Psoas muscle (tissue), 8 donors: ENCODE data around the gene NXT1. TPM values are rescaled to one million over a fixed set of nuclear protein-coding genes. Genes with fewer than 3 reads are reported as not detected.
"Not testable (repeated sequence)": the region's sequence is repeated elsewhere in the genome, so short reads cannot be mapped to it uniquely, and the experiment has no call there.

ENCODE experiments used
- ATAC-seq, 4 donors: fragments of 200-7000 bp; cut with Tn5 transposase; one replicate each; pipeline ENCODE4 v1.9.1; 2020; ENCODE audit warnings: moderate library complexity in 3 of 4, mild to moderate bottlenecking in 2 of 4
- DNase-seq, 2 donors: peaks; one replicate each; pipeline ENCODE4 v3.0.0-alpha.2; 2020
- H3K27ac ChIP-seq: fragments of 200-600 bp; one replicate; pipeline ENCODE4 v1.8.0; 2022
- H3K27me3 ChIP-seq, 3 donors: fragments of 200-600 bp in 1 of 3; one replicate each; pipeline versions ENCODE4 v1.6.1 to v1.8.0; 2013 to 2022; ENCODE audit warnings: low read length in 2 of 3, mild to moderate bottlenecking in 2 of 3, moderate library complexity in 1 of 3; ENCODE audit not compliant: insufficient read depth in 3 of 3
- H3K36me3 ChIP-seq, 2 donors: fragments of 200-600 bp in 1 of 2; one replicate each; pipeline versions ENCODE4 v1.6.1 to v1.8.0; 2013 to 2022; ENCODE audit warnings: low read depth in 1 of 2, mild to moderate bottlenecking in 1 of 2, moderate library complexity in 1 of 2; ENCODE audit not compliant: insufficient read depth in 1 of 2
- H3K4me1 ChIP-seq: fragments of 200-600 bp; one replicate; pipeline ENCODE4 v1.8.0; 2022
- H3K4me3 ChIP-seq: fragments of 200-600 bp; one replicate; pipeline ENCODE4 v1.8.0; 2022; ENCODE audit warnings: mild to moderate bottlenecking
- H3K9me3 ChIP-seq: fragments of 200-600 bp; one replicate; pipeline ENCODE4 v1.8.0; 2022
- WGBS, 3 donors: extraction: QIAGEN DNeasy Blood & Tissue Kit; methylation state at CpG; one replicate each; pipeline versions ENCODE4 v1.1.6 to v1.1.7; 2013; 5-methylcytosine and 5-hydroxymethylcytosine counted together
- intact Hi-C, 2 donors: fragments of 100-400 bp; cut with DNase I; formaldehyde crosslinking; loops; one replicate each; pipeline versions ENCODE4 v1.11.0 to v1.14.2; 2022
- polyA plus RNA-seq, 3 donors: library from polyadenylated mRNA; stranded (reverse); fragments of 200-250 nt; gene quantifications; one replicate each; pipeline ENCODE4 v1.2.3, GENCODE V29; 2013
- total RNA-seq, 4 donors: library from RNA; stranded (reverse); fragmentation: NEBNext Ultra II Directional in 2 of 4; extraction: Animal tissue kit (Norgen Biotek cat#: 25700) in 2 of 4; gene quantifications; one replicate each; pipeline versions ENCODE4 v1.2.1 to v1.2.4, GENCODE V29; 2021 to 2023
- TF ChIP-seq, protein P1 (sequence below): fragments of 200-600 bp; IDR thresholded peaks from one replicate; pipeline ENCODE4 v1.8.0; 2022; ENCODE audit warnings: antibody characterized with exemption
- donor health status: healthy with polysubstance abuse.
- donor health status: DM: no; HTN: no; CAD: no; lungs with moderate emphysema.
- donor health status: Bipolar disorder and iron deficiency.
- donor health status: healthy.
- donor health status: DM: yes; HTN: yes; CAD: no.
- donor health status: DM: no; HTN: no; CAD: no.
- donor health status: DM: no; HTN: no; CAD: no.
- donor health status: DM: yes; HTN: yes; CAD: no.

Gene NXT1
- total and polyA plus RNA-seq, 7 donors = 6.7 to 29.9 (median 11.4) TPM

DNA sequence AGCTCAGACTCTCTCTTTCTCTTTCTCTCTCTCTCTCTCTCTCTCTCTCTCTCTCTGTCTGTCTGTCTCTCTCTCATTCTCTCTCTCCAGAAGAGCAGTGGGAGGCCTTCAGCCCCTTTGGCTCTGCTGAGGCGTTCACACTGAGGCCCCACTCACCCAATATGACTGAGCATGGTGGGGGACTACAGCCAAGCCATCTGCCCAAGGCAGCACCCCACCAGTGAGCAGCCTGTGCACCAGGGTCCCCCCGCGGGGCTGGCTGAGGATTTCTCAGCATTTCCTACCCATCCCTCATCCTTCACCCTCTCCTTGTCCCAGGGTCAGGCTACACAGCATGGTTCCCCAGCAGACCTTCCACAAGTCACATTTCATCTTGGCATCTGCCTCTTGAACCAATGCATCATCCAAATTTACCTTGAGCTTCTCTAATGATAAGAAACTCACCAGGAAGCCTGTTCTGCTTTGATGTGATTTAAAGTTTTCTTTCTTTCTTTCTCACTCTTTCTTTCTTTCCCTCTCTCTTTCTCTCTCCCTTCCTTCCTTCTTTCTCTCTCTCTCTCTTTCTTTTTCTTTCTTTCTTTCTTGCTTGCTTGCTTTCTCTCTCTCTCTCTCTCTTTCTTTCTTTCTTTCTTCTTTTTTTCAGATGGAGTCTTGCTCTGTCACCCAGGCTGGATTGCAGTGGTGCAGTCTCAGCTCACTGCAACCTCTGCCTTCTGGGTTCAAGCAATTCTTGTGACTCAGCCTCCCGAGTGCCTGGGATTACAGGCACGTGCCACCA, 47.1 kb upstream of the NXT1 start:
- DNase-seq = no peak
- 73 to 75% (median 75%) methylated on average over 5 of the region's 5 CpGs for WGBS, 3 donors
- no peaks in the 10 kb centered on the region for H3K9me3 ChIP-seq
- TF ChIP-seq, protein P1, sequence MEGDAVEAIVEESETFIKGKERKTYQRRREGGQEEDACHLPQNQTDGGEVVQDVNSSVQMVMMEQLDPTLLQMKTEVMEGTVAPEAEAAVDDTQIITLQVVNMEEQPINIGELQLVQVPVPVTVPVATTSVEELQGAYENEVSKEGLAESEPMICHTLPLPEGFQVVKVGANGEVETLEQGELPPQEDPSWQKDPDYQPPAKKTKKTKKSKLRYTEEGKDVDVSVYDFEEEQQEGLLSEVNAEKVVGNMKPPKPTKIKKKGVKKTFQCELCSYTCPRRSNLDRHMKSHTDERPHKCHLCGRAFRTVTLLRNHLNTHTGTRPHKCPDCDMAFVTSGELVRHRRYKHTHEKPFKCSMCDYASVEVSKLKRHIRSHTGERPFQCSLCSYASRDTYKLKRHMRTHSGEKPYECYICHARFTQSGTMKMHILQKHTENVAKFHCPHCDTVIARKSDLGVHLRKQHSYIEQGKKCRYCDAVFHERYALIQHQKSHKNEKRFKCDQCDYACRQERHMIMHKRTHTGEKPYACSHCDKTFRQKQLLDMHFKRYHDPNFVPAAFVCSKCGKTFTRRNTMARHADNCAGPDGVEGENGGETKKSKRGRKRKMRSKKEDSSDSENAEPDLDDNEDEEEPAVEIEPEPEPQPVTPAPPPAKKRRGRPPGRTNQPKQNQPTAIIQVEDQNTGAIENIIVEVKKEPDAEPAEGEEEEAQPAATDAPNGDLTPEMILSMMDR = no peak
- H3K36me3 ChIP-seq = no peaks in the 10 kb centered on the region
- no peaks in the 10 kb centered on the region for H3K27me3 ChIP-seq
- ATAC-seq = no peak
- no peaks in the 10 kb centered on the region for H3K4me1 ChIP-seq
- intact Hi-C loops = no loop called here
- no peak overlapping the region for H3K27ac ChIP-seq
- no peak overlapping the region for H3K4me3 ChIP-seq

DNA sequence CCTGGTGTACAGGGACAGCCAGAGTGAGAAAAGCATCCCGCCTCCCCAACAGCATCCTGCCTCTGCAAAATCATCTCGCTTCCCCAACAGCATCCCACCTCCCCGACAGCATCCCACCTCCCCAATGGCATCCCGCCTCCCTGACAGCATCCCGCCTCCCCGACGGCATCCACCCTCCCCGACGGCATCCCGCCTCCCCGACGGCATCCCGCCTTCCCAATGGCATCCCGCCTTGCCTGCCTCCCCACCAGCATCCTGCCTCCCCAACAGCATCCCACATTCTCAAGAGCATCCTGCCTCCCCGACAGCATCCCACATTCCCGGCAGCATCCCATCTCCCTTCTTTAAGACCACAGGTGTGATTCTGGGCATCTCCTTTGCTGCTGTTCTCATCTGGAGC, 46.0 kb upstream of the NXT1 start:
- Histone ChIP-seq H3K27me3 (no peaks in the 10 kb centered on the region), H3K9me3 (no peaks in the 10 kb centered on the region), H3K27ac (no peak overlapping the region), H3K4me1 (no peaks in the 10 kb centered on the region), H3K36me3 (no peaks in the 10 kb centered on the region), H3K4me3 (no peak overlapping the region)
- TF ChIP-seq, protein P1 = no peak
- DNase-seq (no peak), ATAC-seq (no peak)
- intact Hi-C loops = no loop called here
- WGBS, 3 donors = 88 to 93% (median 89%) methylated on average over 15 to 16 of the region's 16 CpGs

DNA sequence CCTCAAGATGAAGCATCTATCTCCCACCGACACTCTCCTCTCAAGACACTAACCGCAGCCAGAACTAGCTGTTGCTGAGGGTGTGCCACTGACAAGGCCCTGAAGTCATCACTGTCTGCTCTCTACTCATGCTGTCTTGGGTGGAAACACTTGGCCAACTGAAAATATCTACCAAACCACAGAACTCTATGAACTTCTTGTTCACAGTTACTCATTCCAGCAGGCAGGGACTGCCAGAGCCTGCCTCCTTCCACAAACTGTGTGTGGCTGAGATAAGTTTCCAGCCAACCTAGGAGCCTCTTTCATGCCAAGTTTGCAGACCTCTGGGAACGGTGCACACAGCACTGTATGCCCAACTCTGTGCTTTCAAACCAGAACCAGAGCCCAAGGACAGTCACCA, 45.5 kb upstream of the NXT1 start:
- TF ChIP-seq, protein P1 = no peak
- Histone ChIP-seq H3K4me1 (no peaks in the 10 kb centered on the region), H3K4me3 (no peak overlapping the region), H3K27ac (no peak overlapping the region), H3K27me3 (no peaks in the 10 kb centered on the region), H3K9me3 (no peaks in the 10 kb centered on the region), H3K36me3 (no peaks in the 10 kb centered on the region)
- ATAC-seq (peak in 2 of 4 donors; percentile 40 to 55), DNase-seq (peak in 1 of 2 donors; percentile 66)
- 67 to 73% (median 72%) methylated on average over 3 of the region's 3 CpGs for WGBS, 3 donors
- intact Hi-C loops = no loop called here

DNA sequence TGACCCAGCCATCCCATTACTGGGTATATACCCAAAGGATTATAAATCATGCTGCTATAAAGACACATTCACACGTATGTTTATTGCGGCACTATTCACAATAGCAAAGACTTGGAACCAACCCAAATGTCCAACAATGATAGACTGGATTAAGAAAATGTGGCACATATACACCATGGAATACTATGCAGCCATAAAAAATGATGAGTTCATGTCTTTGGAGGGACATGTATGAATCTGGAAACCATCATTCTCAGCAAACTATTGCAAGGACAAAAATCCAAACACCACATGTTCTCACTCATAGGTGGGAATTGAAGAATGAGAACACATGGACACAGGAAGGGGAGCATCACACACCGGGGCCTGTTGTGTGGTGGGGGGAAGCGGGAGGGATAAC, 43.2 kb upstream of the NXT1 start:
- 92 to 97% (median 97%) methylated on average over 2 of the region's 4 CpGs for WGBS, 3 donors
- H3K4me1 ChIP-seq, H3K9me3 ChIP-seq, H3K4me3 ChIP-seq, intact Hi-C loops, H3K27me3 ChIP-seq, H3K36me3 ChIP-seq, H3K27ac ChIP-seq, DNase-seq, ATAC-seq: not testable (repeated sequence)

DNA sequence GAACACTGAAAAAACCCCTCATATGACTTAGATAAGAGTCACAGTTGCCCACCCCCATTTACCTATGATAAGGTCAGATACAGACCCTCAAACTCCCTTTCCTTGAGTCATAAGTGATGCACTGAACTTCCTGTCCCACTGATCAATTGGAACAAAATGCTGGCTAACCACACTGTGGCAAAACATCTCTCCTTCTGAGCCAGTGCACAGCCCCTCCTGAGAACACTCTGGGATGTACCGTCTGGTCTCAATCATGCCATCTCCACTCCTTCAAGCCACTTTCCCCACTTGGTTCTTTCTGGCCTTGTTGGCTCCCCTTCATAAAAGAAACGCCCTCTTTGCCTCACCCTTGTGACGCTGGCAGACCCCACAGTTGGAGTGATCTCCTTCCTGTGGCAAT, 42.6 kb upstream of the NXT1 start:
- DNase-seq (no peak), ATAC-seq (no peak)
- intact Hi-C loops = no loop called here
- TF ChIP-seq, protein P1 = no peak
- WGBS, 3 donors = 72 to 76% (median 74%) methylated on average over 3 of the region's 3 CpGs
- Histone ChIP-seq H3K4me1 (no peaks in the 10 kb centered on the region), H3K36me3 (no peaks in the 10 kb centered on the region), H3K9me3 (no peaks in the 10 kb centered on the region), H3K4me3 (no peak overlapping the region), H3K27ac (no peak overlapping the region), H3K27me3 (no peaks in the 10 kb centered on the region)
